GM18867 (cell line): ENCODE measurements around the gene DPAGT1.
"Not testable (repeated sequence)": the region's sequence is repeated elsewhere in the genome, so short reads cannot be mapped to it uniquely, and the experiment has no call there.

Experiments
- ATAC-seq: cut with Tn5 transposase; IDR thresholded peaks from one replicate; pipeline ENCODE4 v1.9.1; 2021; ENCODE audit warnings: mild to moderate bottlenecking, moderate library complexity; ENCODE audit not compliant: unreplicated experiment

The DPAGT1 gene

GRCh38 chr11:119062779-119063178 lies 38.9 kb downstream of the DPAGT1 start:
- ATAC-seq, result no peak

GRCh38 chr11:119061256-119061655 lies 40.4 kb downstream of the DPAGT1 start:
- no peak for ATAC-seq

- ATAC-seq, result not testable (repeated sequence)
Observed at GRCh38 chr11:119059128-119059527, 42.5 kb downstream of the DPAGT1 start.

- ATAC-seq, result peak; percentile 90
Observed at GRCh38 chr11:119057000-119057769, 44.5 kb downstream of the DPAGT1 start, which contains the start of gene HYOU1. Gene HYOU1 (minus strand): TSS chr11:119057205. CDS start chr11:119056160, 1,045 bp downstream.

- ATAC-seq, result peak; percentile 10
Observed at GRCh38 chr11:119056421-119056999, 45.1 kb downstream of the DPAGT1 start.

GRCh38 chr11:119055901-119056300 lies 45.8 kb downstream of the DPAGT1 start:
- ATAC-seq, result no peak

GRCh38 chr11:119054418-119054817 lies 47.2 kb downstream of the DPAGT1 start:
- ATAC-seq, result no peak

- no peak for ATAC-seq
Observed at GRCh38 chr11:119052163-119052814, 49.4 kb downstream of the DPAGT1 start.

- ATAC-seq, result no peak
Observed at GRCh38 chr11:119051440-119052162, 50.1 kb downstream of the DPAGT1 start.

- no peak for ATAC-seq
Observed at GRCh38 chr11:119049081-119049480, 52.6 kb downstream of the DPAGT1 start.

GRCh38 chr11:119048644-119049043 lies 53.0 kb downstream of the DPAGT1 start:
- ATAC-seq, result no peak

GRCh38 chr11:119047205-119047604 lies 54.4 kb downstream of the DPAGT1 start:
- ATAC-seq, result no peak
